ENCODE measurements around the gene BNIP3.

- no peak for TF ChIP-seq CTCF (IDR thresholded peaks at IDR 0.05; ENCODE audit: poor library complexity)
- TF ChIP-seq EZH2phosphoT487 (IDR thresholded peaks at IDR 0.05; ENCODE audit: low read depth, severe bottlenecking, unreplicated experiment) = no peak
Observed at GRCh38 chr10:131980321-131980720, 1.4 kb downstream of the BNIP3 start.

All from hepatocyte (in vitro differentiated cells).